SIG-M5 treated with dmso at 0.1 percent for 504 hours (cell line): Measurements from ENCODE around the gene MIPOL1.
"Not testable (repeated sequence)": the region's sequence is repeated elsewhere in the genome, so short reads cannot be mapped to it uniquely, and the experiment has no call there.

Experiments used
- DNase-seq: peaks from one replicate; lab custom pipeline; 2025; ENCODE audit not compliant: unreplicated experiment; lab: John Stamatoyannopoulos, UW

The MIPOL1 gene

GRCh38 chr14:37447883-37448391 lies 250.2 kb downstream of the MIPOL1 start:
- DNase-seq = no peak

- no peak for DNase-seq
Observed at GRCh38 chr14:37452323-37452722, 254.6 kb downstream of the MIPOL1 start.

- DNase-seq = no peak
Observed at GRCh38 chr14:37453985-37454384, 256.2 kb downstream of the MIPOL1 start.

DNA sequence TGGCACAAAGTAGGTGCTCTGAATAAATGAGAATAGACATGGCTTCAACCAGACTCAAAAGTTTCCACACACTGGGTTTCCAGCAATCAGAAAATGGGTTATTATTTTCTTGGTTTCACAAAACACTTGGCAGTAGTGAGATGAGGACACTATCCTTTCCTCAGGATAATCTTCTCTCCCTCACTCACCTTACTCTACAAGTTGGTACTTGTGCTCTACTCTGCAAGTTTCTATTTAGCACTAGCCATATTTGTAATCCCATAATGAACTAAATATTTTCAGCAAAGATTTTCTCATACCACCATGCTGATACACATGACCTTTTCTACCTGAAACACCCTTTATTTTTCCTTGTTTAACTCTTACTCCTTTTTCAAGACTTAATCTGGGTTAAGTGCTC lies 259.6 kb downstream of the MIPOL1 start:
- DNase-seq = no peak

DNA sequence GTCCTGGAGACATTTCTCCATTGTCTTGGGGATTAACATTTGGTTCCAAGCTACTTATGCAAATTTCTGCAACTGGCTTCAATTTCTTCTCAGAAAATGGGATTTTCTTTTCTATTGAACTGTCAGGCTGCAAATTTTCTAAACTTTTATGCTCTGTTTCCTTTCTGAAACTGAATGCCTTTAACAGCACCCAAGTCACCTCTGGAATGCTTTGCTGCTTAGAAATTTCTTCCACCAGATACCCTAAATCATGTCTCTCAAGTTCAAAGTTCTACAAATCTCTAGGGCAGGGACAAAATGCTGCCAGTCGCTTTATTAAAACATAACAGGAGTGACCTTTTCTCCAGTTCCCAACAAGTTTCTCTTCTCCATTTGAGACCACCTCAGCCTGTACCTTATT lies 264.7 kb downstream of the MIPOL1 start:
- DNase-seq = not testable (repeated sequence)

DNA sequence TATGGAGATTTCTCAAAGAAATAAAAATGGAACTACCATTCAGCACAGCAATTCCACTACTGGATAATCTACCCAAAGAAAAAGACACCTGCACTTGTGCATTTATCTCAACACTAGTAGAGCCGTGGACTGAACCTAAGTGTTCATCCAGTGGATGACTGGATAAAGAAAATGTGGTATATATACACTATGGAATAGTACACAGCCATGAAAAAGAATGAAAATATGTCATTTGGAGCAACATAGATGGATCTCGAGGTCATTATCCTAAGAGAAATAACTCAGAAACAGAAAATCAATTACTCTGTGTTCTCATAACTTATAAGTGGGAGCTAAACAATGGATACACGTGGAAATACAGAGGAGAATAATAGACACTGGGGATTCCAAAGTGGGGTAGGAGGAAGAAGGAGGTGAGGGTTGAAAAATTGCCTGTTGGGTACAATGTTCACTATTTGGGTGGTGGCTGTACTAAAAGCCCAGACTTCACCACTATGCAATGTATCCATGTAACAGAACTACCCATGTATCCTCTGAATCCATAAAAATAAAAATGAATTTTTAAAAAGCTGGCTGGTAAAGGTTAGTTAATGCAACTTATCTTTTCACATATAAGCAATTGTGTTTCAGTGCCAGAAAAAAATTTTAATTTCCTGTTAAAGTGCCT lies 266.6 kb downstream of the MIPOL1 start:
- DNase-seq = no peak

DNA sequence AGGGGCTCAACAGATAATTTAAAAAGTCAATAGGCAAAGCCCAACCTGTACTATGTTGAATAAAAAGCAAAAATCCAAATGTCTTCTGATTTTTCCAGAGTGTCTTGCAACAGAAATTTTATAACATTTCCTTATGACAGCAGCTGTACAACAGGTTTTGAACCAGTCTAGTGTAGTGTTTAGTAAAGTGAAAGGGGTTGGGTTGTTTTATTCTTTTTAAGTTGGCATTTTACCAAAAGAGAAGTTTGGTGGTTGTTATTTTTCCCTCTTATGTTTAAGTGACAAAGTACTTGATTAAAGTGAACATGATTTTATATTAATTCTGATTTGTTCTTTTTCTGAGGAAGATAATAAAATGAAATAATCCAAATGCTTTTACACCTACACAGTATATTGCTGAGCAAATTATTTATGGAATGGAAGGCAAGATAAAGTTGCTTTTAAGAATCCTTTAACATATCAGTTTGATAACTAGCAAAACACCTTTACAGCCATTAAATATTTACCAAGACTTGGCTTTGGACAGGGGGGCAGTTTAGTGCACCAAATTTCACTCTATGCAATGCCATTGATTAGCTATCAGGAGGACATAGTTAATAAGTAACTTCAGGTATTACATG lies 268.4 kb downstream of the MIPOL1 start:
- DNase-seq = no peak

DNA sequence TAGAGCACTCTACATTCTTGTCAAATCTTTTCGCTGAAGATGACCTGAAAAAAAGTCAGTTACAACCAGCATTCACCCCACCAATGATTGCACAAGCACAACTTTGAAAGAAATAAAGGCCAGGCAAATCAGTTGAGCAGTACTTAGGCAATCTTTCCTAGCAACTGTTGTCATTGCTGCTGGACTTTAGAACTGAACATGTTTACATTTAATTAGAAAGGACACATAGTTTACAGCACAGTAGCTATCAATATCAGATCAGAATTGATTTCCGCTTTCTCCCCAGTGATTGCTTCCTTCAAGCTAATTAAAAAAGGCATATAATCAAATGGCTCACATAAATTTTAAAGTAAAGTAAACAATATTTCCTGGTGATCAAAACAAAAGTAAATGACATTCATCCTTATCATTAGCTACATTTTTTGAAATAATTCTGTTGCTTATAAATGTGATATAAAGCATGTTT lies 268.9 kb downstream of the MIPOL1 start:
- peak; percentile 8 for DNase-seq

DNA sequence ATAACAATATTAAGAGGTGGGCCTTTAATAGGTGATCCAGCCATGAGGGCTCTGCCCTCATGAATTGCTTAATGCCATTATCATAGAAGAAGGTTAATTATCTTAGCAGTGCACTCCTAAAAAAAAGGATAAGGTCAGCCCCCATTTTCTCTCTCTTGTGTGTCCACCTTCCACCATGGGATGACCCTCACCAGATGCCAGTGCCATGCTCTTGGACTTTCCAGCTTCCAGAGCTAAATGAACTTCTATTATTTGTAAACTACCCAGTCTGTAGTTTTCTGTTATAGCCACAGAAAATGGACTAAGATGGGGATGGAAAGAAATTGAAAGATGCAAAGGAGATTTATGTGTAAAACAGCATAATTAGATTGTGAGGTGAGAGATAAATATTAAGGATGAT lies 271.9 kb downstream of the MIPOL1 start:
- DNase-seq = no peak

GRCh38 chr14:37470251-37470650 lies 272.5 kb downstream of the MIPOL1 start:
- DNase-seq = no peak

- DNase-seq = no peak
Observed at GRCh38 chr14:37472906-37473305, 275.2 kb downstream of the MIPOL1 start.

GRCh38 chr14:37474191-37474590 lies 276.5 kb downstream of the MIPOL1 start:
- DNase-seq = no peak

GRCh38 chr14:37480446-37481290 lies 282.9 kb downstream of the MIPOL1 start:
- no peak for DNase-seq

DNA sequence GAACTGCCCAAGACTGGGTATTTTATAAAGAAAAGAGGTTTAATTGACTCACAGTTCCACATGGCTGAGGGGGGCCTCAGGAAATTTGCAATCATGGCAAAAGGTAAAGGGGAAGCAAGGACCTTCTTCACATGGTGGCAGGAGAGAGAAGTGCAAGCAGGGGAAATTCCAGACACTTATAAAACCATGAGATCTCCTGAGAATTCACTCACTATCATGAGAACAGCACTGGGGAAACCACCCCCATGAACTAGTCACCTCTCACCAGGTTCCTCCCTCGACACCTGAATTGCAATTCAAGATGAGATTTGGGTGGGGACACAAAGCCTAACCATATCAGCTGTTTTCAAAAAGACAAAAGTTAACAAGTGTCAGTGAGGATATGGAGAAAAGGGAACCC lies 284.7 kb downstream of the MIPOL1 start:
- no peak for DNase-seq

DNA sequence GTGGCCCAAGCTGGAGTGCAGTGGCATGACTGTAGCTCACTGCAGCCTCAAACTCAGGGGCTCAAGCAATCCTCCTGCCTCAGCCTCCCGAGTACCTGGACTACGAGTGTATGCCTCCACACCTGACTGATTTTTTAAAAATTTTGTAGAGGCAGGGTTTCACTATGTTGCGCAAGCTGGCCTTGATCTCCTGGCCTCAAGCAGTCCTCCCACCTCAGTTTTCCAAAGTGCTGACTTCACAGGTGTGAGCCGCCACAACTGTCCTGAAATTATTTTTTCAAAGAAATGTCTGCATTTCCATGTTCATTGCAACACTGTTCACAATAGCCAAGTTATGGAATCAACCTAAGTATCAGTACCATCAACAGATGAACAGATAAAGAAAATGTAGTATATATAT lies 285.9 kb downstream of the MIPOL1 start:
- no peak for DNase-seq

GRCh38 chr14:37490607-37491006 lies 292.9 kb downstream of the MIPOL1 start:
- no peak for DNase-seq

DNA sequence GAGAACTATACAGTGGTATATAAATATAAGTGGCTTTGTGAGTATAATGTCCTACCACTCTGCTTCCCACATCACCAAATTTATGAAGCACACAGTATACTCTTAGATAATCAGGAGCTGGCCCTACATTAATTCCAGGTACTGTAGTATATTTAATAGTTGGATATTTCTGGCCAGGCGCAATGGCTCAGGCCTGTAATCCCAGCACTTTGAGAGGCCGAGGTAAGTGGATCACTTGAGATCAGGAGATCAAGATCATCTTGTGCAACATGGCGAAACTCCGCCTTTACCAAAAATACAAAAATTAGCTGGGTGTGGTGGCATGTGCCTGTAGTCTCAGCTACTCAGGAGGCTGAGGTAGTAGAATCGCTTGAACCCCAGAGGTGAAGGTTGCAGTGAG lies 293.3 kb downstream of the MIPOL1 start:
- DNase-seq = no peak

GRCh38 chr14:37493606-37494005 lies 295.9 kb downstream of the MIPOL1 start:
- peak; percentile 5 for DNase-seq

- DNase-seq = no peak
Observed at GRCh38 chr14:37497422-37497821, 299.7 kb downstream of the MIPOL1 start.

GRCh38 chr14:37501877-37502276 lies 304.1 kb downstream of the MIPOL1 start:
- DNase-seq = no peak

DNA sequence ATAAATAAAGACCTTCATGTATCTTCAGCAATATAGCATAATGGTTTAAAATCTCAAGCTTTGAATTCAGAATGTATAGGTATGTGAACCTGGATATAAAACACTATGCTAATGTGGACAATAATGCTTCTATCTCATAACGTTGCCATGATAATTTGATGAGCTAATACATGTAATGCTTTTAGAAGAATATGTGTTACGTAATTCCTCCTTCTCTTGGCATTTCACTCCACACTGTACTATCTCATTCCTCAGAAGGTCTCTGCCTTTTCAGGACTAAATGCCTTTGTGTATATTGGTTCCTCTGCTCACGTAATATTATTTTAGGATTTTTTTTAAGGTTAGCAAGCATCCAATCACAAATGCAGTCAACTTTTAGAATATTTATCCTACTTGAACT lies 310.8 kb downstream of the MIPOL1 start:
- DNase-seq = no peak

- no peak for DNase-seq
Observed at GRCh38 chr14:37512173-37512572, 314.4 kb downstream of the MIPOL1 start.
